T-helper 9 cell (primary cell): ENCODE data around the gene SPTLC3.
"Not testable (repeated sequence)": the region's sequence is repeated elsewhere in the genome, so short reads cannot be mapped to it uniquely, and the experiment has no call there.

Source experiments
- DNase-seq: peaks from one replicate; pipeline ENCODE4 v3.0.0-alpha.2; 2020
- total RNA-seq, 2 donors: gene quantifications; one replicate each; lab custom pipeline; 2026; lab: John Stamatoyannopoulos, UW

Gene SPTLC3
- 0.35 to 0.48 reads per million in 2 donors for total RNA-seq

- no peak for DNase-seq
These were observed at the start of gene SPTLC3 for GRCh38 chr20:13008761-13009681. TSS of gene SPTLC3 (plus strand) at chr20:13008972. CDS start at chr20:13009268, 296 bp downstream.

- no peak for DNase-seq
These were observed 47.0 kb upstream of the SPTLC3 start for GRCh38 chr20:12961725-12962124.

GRCh38 chr20:12962895-12963294, 45.9 kb upstream of the SPTLC3 start:
- DNase-seq, result no peak

GRCh38 chr20:12963416-12963815, 45.4 kb upstream of the SPTLC3 start:
- no peak for DNase-seq

GRCh38 chr20:12965212-12965869, 43.4 kb upstream of the SPTLC3 start:
- DNase-seq, result no peak

- DNase-seq, result no peak
These were observed 42.9 kb upstream of the SPTLC3 start for GRCh38 chr20:12965870-12966251.

- no peak for DNase-seq
These were observed 42.2 kb upstream of the SPTLC3 start for GRCh38 chr20:12966468-12967085.

GRCh38 chr20:12967932-12968331, 40.8 kb upstream of the SPTLC3 start:
- no peak for DNase-seq

GRCh38 chr20:12968472-12968871, 40.3 kb upstream of the SPTLC3 start:
- DNase-seq, result no peak

GRCh38 chr20:12969071-12969669, 39.6 kb upstream of the SPTLC3 start:
- DNase-seq, result no peak

- no peak for DNase-seq
These were observed 38.4 kb upstream of the SPTLC3 start for GRCh38 chr20:12970372-12970821.

GRCh38 chr20:12975833-12976608, 32.8 kb upstream of the SPTLC3 start:
- no peak for DNase-seq

- DNase-seq, result no peak
These were observed 32.0 kb upstream of the SPTLC3 start for GRCh38 chr20:12976720-12977309.

GRCh38 chr20:12977328-12978125, 31.2 kb upstream of the SPTLC3 start:
- no peak for DNase-seq

- no peak for DNase-seq
These were observed 30.7 kb upstream of the SPTLC3 start for GRCh38 chr20:12978126-12978394.

GRCh38 chr20:12978613-12979495, 29.9 kb upstream of the SPTLC3 start:
- DNase-seq, result no peak

GRCh38 chr20:12979713-12980112, 29.1 kb upstream of the SPTLC3 start:
- DNase-seq, result not testable (repeated sequence)

- no peak for DNase-seq
These were observed 26.7 kb upstream of the SPTLC3 start for GRCh38 chr20:12982098-12982497.

- DNase-seq, result no peak
These were observed 24.6 kb upstream of the SPTLC3 start for GRCh38 chr20:12984069-12984765.
